K562 (cell line): ENCODE results near the gene PPIL4. TPM values are rescaled to one million over a fixed set of nuclear protein-coding genes. Genes with fewer than 3 reads are reported as not detected.

ENCODE experiments used
- ATAC-seq: fragments of 200-7000 bp; cut with Tn5 transposase; 3 replicates; pipeline ENCODE4 v1.9.1; 2020; ENCODE audit warnings: moderate library complexity
- BruUV-seq: library from RNA; stranded (reverse); fragments of 400-500 nt; replicated peaks from 2 replicates; lab custom pipeline; 2021; lab: Mats Ljungman, UMichigan
- CTCF ChIA-PET: fragments of 300-600 bp; formaldehyde crosslinking; extraction: SDS; loops from one replicate; lab custom pipeline; 2021; ENCODE audit warnings: low intra/inter-chr PET ratio; lab: Yijun Ruan, JAX
- POLR2A ChIA-PET: fragments of 300-600, 350-650 bp; sonication (Branson Sonifier 250); formaldehyde crosslinking; extraction: SDS; loops from one replicate; lab custom pipeline; 2021; ENCODE audit warnings: antibody characterized with exemption, inconsistent platforms; lab: Yijun Ruan, JAX
- DNase-seq, 4 experiments: peaks; one replicate each; pipeline versions ENCODE4 v3.0.0 to v3.0.0-alpha.2; 2011 to 2018; ENCODE audit warnings: low spot score in 3 of 4, mixed read lengths in 3 of 4; ENCODE audit errors: extremely low read depth in 1 of 4
- FAIRE-seq: peaks from 2 replicates; lab custom pipeline; 2011; peaks lifted over from hg19 to GRCh38; lab: Jason Lieb, UNC
- H2AFZ ChIP-seq: 2 replicates; pipeline ENCODE4 v1.6.0; 2011; ENCODE audit warnings: low read depth, low read length, control low read depth, inconsistent platforms
- H3K27ac ChIP-seq: fragments of 200-600 bp; 3 replicates; pipeline ENCODE4 v1.8.0; 2011; ENCODE audit warnings: low read depth, mild to moderate bottlenecking, control low read depth, inconsistent platforms, low read length, moderate library complexity, mixed read lengths; ENCODE audit errors: extremely low read depth
- H3K27me3 ChIP-seq, 2 experiments: fragments of 300-600 bp in 1 of 2; 2 replicates in 1 of 2; 3 replicates in 1 of 2; pipeline versions ENCODE4 v1.6.0 to v1.8.0; 2011; ENCODE audit warnings: inconsistent platforms in 2 of 2, low read length in 2 of 2, mild to moderate bottlenecking in 1 of 2, mixed read lengths in 1 of 2, moderate library complexity in 1 of 2; ENCODE audit not compliant: control insufficient read depth in 2 of 2, insufficient read depth in 2 of 2
- H3K36me3 ChIP-seq: fragments of 300-600 bp; 3 replicates; pipeline ENCODE4 v1.8.0; 2011; ENCODE audit warnings: mild to moderate bottlenecking, low read length, inconsistent platforms; ENCODE audit not compliant: control insufficient read depth, insufficient read depth
- H3K4me1 ChIP-seq, 2 experiments: fragments of 200-600 bp in 1 of 2; replicated peaks in 1 of 2; 2 replicates in 1 of 2; 3 replicates in 1 of 2; pipeline versions ENCODE4 v1.5.1 to v1.8.0; 2011; ENCODE audit warnings: inconsistent platforms in 2 of 2, low read length in 2 of 2, mild to moderate bottlenecking in 1 of 2, mixed read lengths in 1 of 2, moderate library complexity in 1 of 2; ENCODE audit not compliant: control insufficient read depth in 2 of 2, insufficient read depth in 2 of 2
- H3K4me2 ChIP-seq: 2 replicates; pipeline ENCODE4 v1.6.1; 2011; ENCODE audit warnings: low read length, control low read depth, inconsistent platforms, mixed read lengths; ENCODE audit not compliant: insufficient read depth
- H3K4me3 ChIP-seq: fragments of 200-600 bp; sonication (generic), shearing (Covaris generic); 2 replicates; pipeline ENCODE4 v1.5.1; 2016; ENCODE audit warnings: control low read depth, inconsistent platforms
- H3K79me2 ChIP-seq: fragments of 200-600 bp; 3 replicates; pipeline ENCODE4 v1.8.0; 2011; ENCODE audit warnings: low read length, inconsistent platforms; ENCODE audit not compliant: control insufficient read depth, insufficient read depth
- H3K9ac ChIP-seq, 2 experiments: 2 replicates each; pipeline versions ENCODE4 v1.6.0 to v1.6.1; 2011; ENCODE audit warnings: low read depth in 2 of 2, low read length in 2 of 2, control low read depth in 1 of 2, inconsistent platforms in 1 of 2, mild to moderate bottlenecking in 1 of 2, mixed read lengths in 1 of 2; ENCODE audit not compliant: insufficient read depth in 1 of 2
- H3K9me1 ChIP-seq: one replicate; pipeline ENCODE4 v1.6.0; 2011; ENCODE audit warnings: inconsistent platforms, mild to moderate bottlenecking, low read length, moderate library complexity; ENCODE audit not compliant: control insufficient read depth, insufficient read depth
- H3K9me3 ChIP-seq: replicated peaks from 2 replicates; pipeline ENCODE4 v1.5.1; 2011; ENCODE audit warnings: low read depth, low read length, inconsistent platforms; ENCODE audit not compliant: control insufficient read depth, insufficient read depth
- H4K20me1 ChIP-seq: replicated peaks from 2 replicates; pipeline ENCODE4 v1.6.1; 2011; ENCODE audit warnings: low read length, inconsistent platforms, mixed read lengths; ENCODE audit not compliant: control insufficient read depth, insufficient read depth
- C11orf30 ChIP-seq: fragments of 450-650 bp; IDR thresholded peaks from 2 replicates; pipeline ENCODE4 v1.6.1; 2016; ENCODE audit warnings: low read depth, mild to moderate bottlenecking
- E2F4 ChIP-seq: sonication (generic); formaldehyde crosslinking; IDR thresholded peaks from 2 replicates; pipeline ENCODE4 v1.8.0; 2022; ENCODE audit warnings: mild to moderate bottlenecking, low read depth, missing genetic modification reagents
- EP300 ChIP-seq: IDR thresholded peaks from 2 replicates; pipeline ENCODE4 v1.6.1; 2012; ENCODE audit warnings: low read length, improper control_type of control experiment
- FOS ChIP-seq: IDR thresholded peaks from 3 replicates; pipeline ENCODE4 v1.6.1; 2011; ENCODE audit not compliant: insufficient read length; ENCODE audit errors: extremely low read depth
- FOXK1 ChIP-seq: sonication (generic); formaldehyde crosslinking; IDR thresholded peaks from 2 replicates; pipeline ENCODE4 v1.8.0; 2022; ENCODE audit warnings: missing genetic modification reagents, mild to moderate bottlenecking, borderline replicate concordance
- FOXK2 ChIP-seq, 2 experiments: fragments of 450-650 bp; IDR thresholded peaks in 1 of 2; conservative IDR thresholded peaks in 1 of 2; 2 replicates each; pipeline ENCODE4 v1.6.1; 2016; ENCODE audit warnings: low read depth in 2 of 2, mild to moderate bottlenecking in 1 of 2
- HNRNPK ChIP-seq: fragments of 200-400 bp; formaldehyde crosslinking; IDR thresholded peaks from one replicate; pipeline ENCODE4 v1.6.1; 2018; ENCODE audit warnings: mild to moderate bottlenecking, low read depth, low read length; ENCODE audit not compliant: poor library complexity, severe bottlenecking
- HNRNPLL ChIP-seq: fragments of 200-400 bp; formaldehyde crosslinking; IDR thresholded peaks from 2 replicates; pipeline ENCODE4 v1.6.1; 2017; ENCODE audit warnings: low read length, low read depth, mild to moderate bottlenecking; ENCODE audit not compliant: poor library complexity, severe bottlenecking
- IRF9 ChIP-seq: fragments of 450-650 bp; IDR thresholded peaks from 2 replicates; pipeline ENCODE4 v1.6.1; 2016; ENCODE audit warnings: missing biosample characterization, missing genetic modification characterization
- KAT7 ChIP-seq: sonication (generic); formaldehyde crosslinking; IDR thresholded peaks from 2 replicates; pipeline ENCODE4 v1.8.0; 2022; ENCODE audit warnings: missing genetic modification reagents, mild to moderate bottlenecking, borderline replicate concordance
- MAX ChIP-seq: sonication (generic); formaldehyde crosslinking; IDR thresholded peaks from 2 replicates; pipeline ENCODE4 v1.9.0; 2022; ENCODE audit warnings: mild to moderate bottlenecking, missing genetic modification reagents
- POLR3G ChIP-seq: IDR thresholded peaks from 2 replicates; pipeline ENCODE4 v1.6.1; 2011; ENCODE audit not compliant: insufficient read length, insufficient replicate concordance; ENCODE audit errors: extremely low read depth
- SREBF1 ChIP-seq: fragments of 150-350 bp; IDR thresholded peaks from 2 replicates; pipeline ENCODE4 v1.6.1; 2014; ENCODE audit warnings: antibody characterized with exemption, low read depth, low read length, borderline replicate concordance
- SUPT5H ChIP-seq: fragments of 450-650 bp; IDR thresholded peaks from 2 replicates; pipeline ENCODE4 v1.6.1; 2016
- ZMIZ1 ChIP-seq, 2 experiments: fragments of 150-350 bp in 1 of 2; IDR thresholded peaks; 2 replicates each; pipeline ENCODE4 v1.6.1; 2012 to 2016; ENCODE audit warnings: low read depth in 2 of 2, low read length in 2 of 2, mild to moderate bottlenecking in 1 of 2, moderate library complexity in 1 of 2
- ZNF12 ChIP-seq: sonication (generic); formaldehyde crosslinking; IDR thresholded peaks from 2 replicates; pipeline ENCODE4 v1.4.0; 2020; ENCODE audit warnings: mild to moderate bottlenecking, missing genetic modification reagents
- ZNF175 ChIP-seq: fragments of 200-800 bp; sonication (Bioruptor generic); IDR thresholded peaks from 2 replicates; pipeline ENCODE4 v1.6.1; 2016; ENCODE audit warnings: low read depth, mild to moderate bottlenecking, missing genetic modification characterization, missing compliant biosample characterization
- ZNF239 ChIP-seq: fragments of 250-450 bp; sonication (Bioruptor Pico); IDR thresholded peaks from 2 replicates; pipeline ENCODE4 v1.4.0; 2020; ENCODE audit warnings: mild to moderate bottlenecking
- WGBS: fragments of 100-300 bp; shearing (Covaris generic); methylation state at CpG from one replicate; pipeline ENCODE4 v1.1.6; 2016; ENCODE audit warnings: low coverage, mixed read lengths; ENCODE audit not compliant: insufficient coverage; ENCODE audit errors: missing lambda C conversion rate; 5-methylcytosine and 5-hydroxymethylcytosine counted together
- in situ Hi-C: fragments of 300-500 bp; cut with MboI; formaldehyde crosslinking; loops from 4 replicates; pipeline ENCODE4 v1.15.0; 2018; ENCODE audit warnings: inconsistent platforms, mixed read lengths
- intact Hi-C: fragments of 100-400 bp; cut with micrococcal nuclease; formaldehyde crosslinking; loops from 2 replicates; pipeline ENCODE4 v1.14.2; 2022
- polyA plus RNA-seq, 8 experiments: library from polyadenylated mRNA; depleted of rRNA in 4 of 8; stranded (reverse) in 5 of 8; unstranded in 3 of 8; fragments of >200 nt; fragmentation: Nextera tagmentation in 2 of 8; fragmentation: Illumina TruSeq in 1 of 8; extraction: Ambion mirVana in 2 of 8; extraction: Trizol in 1 of 8; gene quantifications; 2 replicates each; pipeline versions ENCODE4 v1.2.1 to v1.2.3, GENCODE V29; 2011 to 2014; ENCODE audit warnings: inconsistent platforms in 1 of 8, missing spikeins in 1 of 8
- total RNA-seq, 7 experiments: library from RNA; depleted of rRNA in 6 of 7; stranded (reverse); fragments of >200 nt in 6 of 7; fragmentation: Illumina TruSeq in 2 of 7; extraction: Trizol in 2 of 7; gene quantifications; 2 replicates each; pipeline versions ENCODE4 v1.2.1 to v1.2.3, GENCODE V29; 2011 to 2021; ENCODE audit warnings: low replicate concordance in 1 of 7

Gene PPIL4
- total and polyA plus RNA-seq, 9 of the 15 experiments (the other 6 are each of a cell fraction or from before 2014, with no cell fraction given), result 14.5 to 55.2 (median 45.9) TPM

- BruUV-seq, result no TSS peak
- H3K79me2 ChIP-seq, result no peaks in the 10 kb centered on the region
- H3K27me3 ChIP-seq, result peaks cover 56 to 72% of the 10 kb centered on the region in 2 experiments
- in situ Hi-C loops, result no loop called here
- FAIRE-seq (peak; percentile 49), DNase-seq (no peak), ATAC-seq (no peak)
- H3K4me3 ChIP-seq, result no peak overlapping the region
- H3K27ac ChIP-seq, result no peak overlapping the region
- ChIA-PET CTCF (no interaction called here), POLR2A (interaction anchor here (1.3 kb wide), 1 partner anchor 31 kb away, joined by 5 read pairs; no protein-coding TSS in a partner anchor)
- no peaks in the 10 kb centered on the region for H3K9me1 ChIP-seq
- no peak overlapping the region for H3K4me2 ChIP-seq
- no peaks in the 10 kb centered on the region for H3K9me3 ChIP-seq
- H3K36me3 ChIP-seq, result no peaks in the 10 kb centered on the region
- H4K20me1 ChIP-seq, result peaks cover 15% of the 10 kb centered on the region; the same call in 1 of the 2 replicates
- no peak overlapping the region for H3K9ac ChIP-seq
- 0% methylated on average over 1 of the region's 1 CpG for WGBS
- H2AFZ ChIP-seq, result no peak overlapping the region
- H3K4me1 ChIP-seq, result peaks cover 0 to 13% of the 10 kb centered on the region in 2 experiments; a peak in 4 of 5 replicates
- intact Hi-C loops, result no loop called here
- no peak for TF ChIP-seq POLR3G
- TF ChIP-seq FOXK1 (CRISPR knock-in tag), result no peak
- TF ChIP-seq KAT7 (CRISPR knock-in tag), result no peak
- no peak for TF ChIP-seq C11orf30
- no peak for TF ChIP-seq SUPT5H
- TF ChIP-seq HNRNPK, result no peak
- no peak for TF ChIP-seq IRF9
- TF ChIP-seq FOXK2 (conservative IDR thresholded peaks at IDR 0.05 in 1 of 2, IDR thresholded peaks at IDR 0.05 in 1 of 2; ENCODE audit: low read depth in 2 of 2), result no peak
- TF ChIP-seq ZNF12, result no peak
- TF ChIP-seq ZMIZ1 (IDR thresholded peaks at IDR 0.05; ENCODE audit: low read depth in 2 of 2, low read length in 2 of 2), result no peak
- TF ChIP-seq MAX (CRISPR knock-in tag), result no peak
- no peak for TF ChIP-seq SREBF1
- no peak for TF ChIP-seq ZNF175 (CRISPR knock-in tag)
- TF ChIP-seq FOS, result no peak
- no peak for TF ChIP-seq HNRNPLL
- no peak for TF ChIP-seq ZNF239
- no peak for TF ChIP-seq EP300
- TF ChIP-seq E2F4 (CRISPR knock-in tag), result no peak
These were observed 87.0 kb downstream of the PPIL4 start for GRCh38 chr6:149458806-149459205.
